IPS DF 6.9 (cell line): Measurements from ENCODE around the gene TSPAN7.

ENCODE experiments used
- DNase-seq: peaks from one replicate; pipeline ENCODE4 v3.0.0-alpha.2; 2013; ENCODE audit warnings: low read depth, low spot score
- H3K27ac ChIP-seq: one replicate; pipeline ENCODE4 v1.5.1; 2013; ENCODE audit warnings: low read length, control low read depth
- H3K27me3 ChIP-seq: 2 replicates; pipeline ENCODE4 v1.6.1; 2013; ENCODE audit warnings: mild to moderate bottlenecking, low read length; ENCODE audit not compliant: control insufficient read depth, insufficient read depth
- H3K36me3 ChIP-seq: 2 replicates; pipeline ENCODE4 v1.6.1; 2013; ENCODE audit warnings: low read length; ENCODE audit not compliant: control insufficient read depth, insufficient read depth
- H3K4me1 ChIP-seq: 2 replicates; pipeline ENCODE4 v1.6.1; 2013; ENCODE audit warnings: low read length; ENCODE audit not compliant: control insufficient read depth, insufficient read depth
- H3K4me3 ChIP-seq: 2 replicates; pipeline ENCODE4 v1.5.1; 2013; ENCODE audit warnings: mild to moderate bottlenecking, low read length
- H3K9me3 ChIP-seq: 2 replicates; pipeline ENCODE4 v1.6.1; 2013; ENCODE audit warnings: low read length, inconsistent platforms; ENCODE audit not compliant: control insufficient read depth, insufficient read depth
- WGBS: extraction: QIAGEN DNeasy Blood & Tissue Kit; methylation state at CpG from one replicate; pipeline ENCODE4 v1.1.7; 2013; ENCODE audit warnings: mixed read lengths, missing lambda C conversion rate; ENCODE audit not compliant: insufficient read length, insufficient coverage; 5-methylcytosine and 5-hydroxymethylcytosine counted together

TSPAN7 gene

DNA sequence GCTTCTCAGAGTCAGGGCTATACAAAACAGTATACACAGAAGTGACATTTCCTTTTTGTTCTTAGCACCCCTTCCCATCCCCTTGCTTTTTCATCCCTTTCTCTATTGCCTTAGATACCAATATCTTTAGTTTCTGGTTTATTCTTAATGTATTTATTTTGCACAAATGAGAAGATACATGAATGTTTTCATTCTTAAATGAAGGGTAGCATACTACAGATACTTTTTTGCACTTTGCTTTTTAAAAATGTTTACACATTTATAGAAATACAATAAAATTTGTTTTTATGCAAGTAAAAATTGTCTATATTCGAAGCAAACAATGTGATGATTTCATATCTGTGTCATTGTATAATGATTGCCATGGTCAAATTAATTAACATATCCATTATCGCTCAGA is 33.1 kb downstream of the TSPAN7 start:
- no CpG with 5 or more reads among the region's 2 CpGs for WGBS

DNA sequence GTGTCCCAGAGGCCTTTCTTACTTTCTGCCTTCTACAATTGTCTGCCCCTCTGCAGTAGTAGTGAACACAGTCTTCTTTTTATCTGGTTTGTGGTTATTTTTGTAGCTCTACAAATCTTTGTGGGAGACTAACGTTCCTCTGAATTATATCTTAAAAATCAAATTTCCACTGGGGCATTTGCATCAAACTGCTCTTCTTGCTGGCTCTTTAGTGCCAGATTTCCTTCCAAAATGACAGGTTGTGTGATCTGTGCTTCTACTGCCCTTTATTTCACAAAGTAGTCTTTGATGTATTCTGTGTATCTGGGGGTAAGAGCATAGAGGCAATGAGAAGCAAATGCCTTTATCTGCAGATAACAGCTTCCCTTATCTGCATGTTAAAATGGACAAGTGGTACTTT is 34.5 kb downstream of the TSPAN7 start:
- DNase-seq: no peak
- Histone ChIP-seq H3K27ac (no peak overlapping the region), H3K9me3 (no peaks in the 10 kb centered on the region), H3K36me3 (no peaks in the 10 kb centered on the region), H3K4me3 (no peak overlapping the region), H3K27me3 (no peaks in the 10 kb centered on the region), H3K4me1 (no peaks in the 10 kb centered on the region)
- WGBS: no CpG with 5 or more reads among the region's 1 CpG

More for the DNA sequence above, 33.1 kb downstream of the TSPAN7 start:
- no peak overlapping the region for H3K27ac ChIP-seq
- no peak overlapping the region for H3K4me3 ChIP-seq
- no peaks in the 10 kb centered on the region for H3K9me3 ChIP-seq
- H3K4me1 ChIP-seq: no peaks in the 10 kb centered on the region
- no peak for DNase-seq
- H3K36me3 ChIP-seq: no peaks in the 10 kb centered on the region
- H3K27me3 ChIP-seq: no peaks in the 10 kb centered on the region

DNA sequence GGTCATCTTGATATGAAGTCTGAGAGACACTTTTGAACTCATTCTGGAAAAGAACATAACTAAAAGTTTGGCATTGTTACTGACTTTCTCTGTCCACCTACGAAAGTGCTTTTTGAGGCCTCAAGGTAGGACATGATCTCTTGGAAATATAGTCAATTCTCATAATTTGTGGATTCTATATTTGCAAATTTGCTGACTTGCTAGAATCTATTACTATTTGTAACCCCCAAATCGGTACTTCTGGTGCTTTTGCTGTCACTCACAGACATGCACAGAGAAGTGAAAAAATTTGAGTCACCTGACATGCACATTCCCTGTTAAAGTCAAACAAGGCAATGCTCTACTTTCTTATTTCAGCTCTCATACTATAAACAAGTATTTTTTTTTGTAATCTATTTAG is 35.6 kb downstream of the TSPAN7 start:
- no peak overlapping the region for H3K4me3 ChIP-seq
- H3K9me3 ChIP-seq: no peaks in the 10 kb centered on the region
- H3K27ac ChIP-seq: no peak overlapping the region
- H3K27me3 ChIP-seq: no peaks in the 10 kb centered on the region
- no peak for DNase-seq
- H3K4me1 ChIP-seq: no peaks in the 10 kb centered on the region
- H3K36me3 ChIP-seq: no peaks in the 10 kb centered on the region
- no CpG with 5 or more reads among the region's 2 CpGs for WGBS

DNA sequence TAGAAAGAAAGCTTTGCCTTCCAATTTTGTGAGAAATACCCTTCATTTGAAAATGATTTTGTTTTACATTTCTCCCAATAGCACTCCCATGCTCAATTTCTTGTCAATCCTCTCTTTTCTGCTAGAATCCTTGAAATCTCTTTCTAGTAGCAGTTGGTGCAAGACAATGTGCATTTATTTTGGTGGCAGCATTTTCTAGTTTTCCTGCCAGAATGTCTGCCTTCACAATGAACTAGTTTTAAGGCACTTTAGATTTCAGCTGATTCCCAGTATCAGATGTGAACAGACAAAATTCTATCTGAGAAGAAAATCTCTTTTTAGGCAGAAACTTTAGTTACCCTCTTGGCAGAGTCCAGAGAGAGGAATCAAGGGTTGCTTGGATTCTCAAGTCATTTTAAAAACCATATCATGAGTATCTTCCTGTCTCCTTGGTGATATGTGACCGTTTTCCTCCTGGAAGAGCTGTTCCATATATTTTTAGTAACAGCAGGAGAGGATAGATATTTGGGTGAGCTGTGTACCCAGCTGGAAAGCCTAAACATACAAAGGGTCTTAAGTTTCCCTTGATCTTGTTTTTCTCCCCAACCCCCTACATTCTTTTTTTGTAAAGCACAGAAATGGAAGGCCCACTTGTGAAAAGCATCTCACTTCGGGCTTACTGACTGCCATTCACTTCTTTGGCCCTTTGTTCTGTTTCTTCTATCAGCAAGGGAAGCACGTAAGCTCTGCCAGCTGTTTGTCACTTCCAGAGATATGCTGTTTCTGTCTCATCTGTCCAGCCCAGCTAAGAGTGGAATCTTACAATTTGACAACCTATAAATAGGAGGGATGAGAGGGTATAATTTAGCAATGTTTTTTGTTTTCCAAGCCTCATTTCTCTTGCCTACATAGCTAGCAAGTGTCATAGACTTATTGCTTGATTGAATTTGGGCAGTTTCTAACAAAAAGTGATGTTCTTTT is 38.7 kb downstream of the TSPAN7 start:
- Histone ChIP-seq H3K9me3 (no peaks in the 10 kb centered on the region), H3K36me3 (no peaks in the 10 kb centered on the region), H3K27me3 (no peaks in the 10 kb centered on the region), H3K4me3 (no peak overlapping the region), H3K4me1 (no peaks in the 10 kb centered on the region), H3K27ac (no peak overlapping the region)
- no peak for DNase-seq
- no CpG with 5 or more reads among the region's 3 CpGs for WGBS

DNA sequence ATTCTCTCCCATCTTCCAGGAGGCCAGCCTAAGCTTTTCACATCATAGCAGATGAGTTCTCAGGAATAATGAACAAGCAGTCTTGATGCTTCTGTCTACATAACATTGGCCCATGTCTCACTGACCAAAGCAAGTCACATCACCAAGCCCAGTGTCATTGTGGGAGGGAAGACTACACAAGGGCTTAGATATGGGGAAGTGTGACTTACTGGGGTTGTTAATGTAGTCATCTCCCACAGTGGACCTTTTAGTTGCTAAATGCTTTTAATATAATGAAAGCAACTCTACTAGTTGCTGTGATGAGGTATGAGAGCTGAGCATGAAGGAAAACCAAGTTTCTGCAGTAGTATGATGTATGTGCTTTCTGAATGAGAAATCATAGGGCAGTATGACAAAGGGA is 40.5 kb downstream of the TSPAN7 start:
- Histone ChIP-seq H3K9me3 (no peaks in the 10 kb centered on the region), H3K27ac (no peak overlapping the region), H3K4me3 (no peak overlapping the region), H3K27me3 (no peaks in the 10 kb centered on the region), H3K36me3 (no peaks in the 10 kb centered on the region), H3K4me1 (no peaks in the 10 kb centered on the region)
- DNase-seq: no peak

DNA sequence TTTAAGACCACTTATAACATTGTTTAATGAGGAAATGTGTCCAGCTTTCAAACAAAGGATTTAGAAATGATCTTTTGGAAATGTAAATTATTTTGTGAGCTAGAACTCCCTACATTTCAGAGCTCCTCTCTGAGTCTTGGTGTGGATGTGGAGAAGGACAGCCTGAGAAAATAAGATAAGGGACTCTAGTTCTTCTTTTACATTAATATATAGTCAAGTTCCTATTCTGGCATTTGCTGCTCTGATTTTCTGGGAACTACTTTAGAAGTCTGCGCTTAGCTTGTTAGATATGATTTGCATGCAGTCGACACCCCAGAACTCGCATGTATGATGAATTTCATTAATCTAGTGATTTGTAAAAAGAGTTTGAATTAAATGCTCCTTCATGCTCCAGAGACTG is 45.5 kb downstream of the TSPAN7 start:
- Histone ChIP-seq H3K36me3 (no peaks in the 10 kb centered on the region), H3K9me3 (no peaks in the 10 kb centered on the region), H3K4me3 (no peak overlapping the region), H3K4me1 (no peaks in the 10 kb centered on the region; the same call in 1 of the 2 replicates), H3K27me3 (no peaks in the 10 kb centered on the region), H3K27ac (no peak overlapping the region)
- no peak for DNase-seq
- no CpG with 5 or more reads among the region's 3 CpGs for WGBS

DNA sequence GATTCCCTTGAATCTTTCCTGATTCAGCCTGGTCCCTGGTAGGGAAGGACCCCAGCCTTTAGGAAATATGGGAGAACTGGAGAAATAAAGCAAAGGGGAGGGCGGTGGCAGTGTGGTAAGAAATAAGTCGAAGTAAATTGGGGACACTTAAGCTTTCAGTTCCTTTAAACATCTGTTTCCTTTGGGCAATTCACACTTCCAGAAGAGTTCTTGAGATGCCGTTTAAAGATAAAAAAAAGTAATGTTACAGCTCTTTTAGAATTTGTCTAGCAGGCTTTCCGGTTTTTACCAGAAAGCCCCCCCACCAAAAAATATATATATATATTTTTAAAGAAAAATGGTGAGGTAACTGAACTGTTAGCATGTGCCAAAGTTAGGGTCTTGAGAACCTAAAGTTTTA is 46.6 kb downstream of the TSPAN7 start:
- no CpG with 5 or more reads among the region's 4 CpGs for WGBS
- DNase-seq: no peak
- no peaks in the 10 kb centered on the region for H3K36me3 ChIP-seq
- H3K9me3 ChIP-seq: no peaks in the 10 kb centered on the region
- no peaks in the 10 kb centered on the region for H3K27me3 ChIP-seq
- no peak overlapping the region for H3K4me3 ChIP-seq
- H3K27ac ChIP-seq: no peak overlapping the region
- H3K4me1 ChIP-seq: no peaks in the 10 kb centered on the region; the same call in 1 of the 2 replicates

DNA sequence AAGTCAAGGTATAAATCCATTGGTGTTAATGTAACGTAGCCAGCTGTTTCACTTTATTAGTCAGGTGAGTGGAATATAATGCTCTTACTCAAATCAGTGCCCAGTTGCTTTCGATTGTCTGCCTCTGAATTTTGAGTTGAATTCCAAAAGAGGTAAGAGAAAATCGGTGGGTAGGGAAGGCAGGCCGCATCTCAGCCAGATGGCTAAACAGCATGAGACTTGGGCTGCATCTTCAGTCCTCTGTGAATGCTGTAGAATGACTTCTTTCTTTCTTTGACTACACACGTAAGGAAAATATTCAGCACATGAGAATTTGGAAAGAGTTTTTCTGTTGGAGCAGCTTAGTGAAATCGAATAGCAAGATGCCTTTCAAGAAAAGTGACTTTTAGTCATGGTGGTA is 49.5 kb downstream of the TSPAN7 start:
- DNase-seq: no peak
- no CpG with 5 or more reads among the region's 6 CpGs for WGBS
- no peaks in the 10 kb centered on the region for H3K36me3 ChIP-seq

DNA sequence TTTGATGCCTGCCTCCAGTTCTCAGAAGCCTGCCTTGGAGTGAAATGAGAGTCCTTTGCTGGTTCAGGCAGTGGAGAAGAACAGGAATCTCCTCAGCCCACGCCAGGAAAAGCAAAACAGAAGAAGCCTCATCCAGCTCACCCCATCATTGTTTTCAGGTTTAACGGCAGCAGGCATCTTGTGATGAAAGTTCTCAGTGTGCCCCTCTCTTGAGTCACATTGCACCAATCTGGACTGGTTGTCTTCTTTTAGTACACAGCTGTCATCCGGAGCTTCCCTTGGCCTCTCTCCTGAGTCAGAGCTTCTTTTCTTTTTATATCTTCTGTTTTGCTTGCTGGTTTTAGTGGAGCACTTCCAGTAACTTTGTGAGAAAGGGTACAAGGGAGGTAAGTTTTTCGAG is 50.9 kb downstream of the TSPAN7 start:
- Histone ChIP-seq H3K4me3 (no peak overlapping the region), H3K9me3 (no peaks in the 10 kb centered on the region), H3K27ac (no peak overlapping the region), H3K4me1 (no peaks in the 10 kb centered on the region; the same call in 1 of the 2 replicates), H3K27me3 (no peaks in the 10 kb centered on the region), H3K36me3 (no peaks in the 10 kb centered on the region)
- no peak for DNase-seq
- no CpG with 5 or more reads among the region's 4 CpGs for WGBS

More for the DNA sequence above, 49.5 kb downstream of the TSPAN7 start:
- Histone ChIP-seq H3K4me3 (no peak overlapping the region), H3K4me1 (no peaks in the 10 kb centered on the region; the same call in 1 of the 2 replicates), H3K9me3 (no peaks in the 10 kb centered on the region), H3K27me3 (no peaks in the 10 kb centered on the region), H3K27ac (no peak overlapping the region)

DNA sequence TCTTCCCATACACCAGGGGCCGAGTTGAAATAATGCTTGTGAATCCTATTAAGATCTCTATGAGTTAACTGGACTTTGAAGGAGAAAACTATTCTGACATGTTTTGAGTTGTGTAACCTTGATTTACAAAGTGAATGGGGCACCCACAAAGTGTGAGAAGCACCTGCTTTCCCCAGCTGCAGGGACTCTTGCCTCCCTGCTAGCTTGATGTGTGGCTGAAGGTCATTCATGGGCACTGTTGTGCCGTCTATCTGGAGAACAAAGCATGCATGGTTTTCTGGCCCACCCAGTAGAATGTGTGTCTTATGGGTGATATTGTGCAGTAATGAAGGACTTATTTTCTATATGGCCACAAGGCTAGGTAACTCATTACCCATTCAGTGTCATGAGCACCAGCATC is 53.1 kb downstream of the TSPAN7 start:
- Histone ChIP-seq H3K9me3 (no peaks in the 10 kb centered on the region), H3K27me3 (no peaks in the 10 kb centered on the region), H3K27ac (no peak overlapping the region), H3K4me3 (no peak overlapping the region), H3K4me1 (no peaks in the 10 kb centered on the region; the same call in 1 of the 2 replicates), H3K36me3 (no peaks in the 10 kb centered on the region)
- no CpG with 5 or more reads among the region's 2 CpGs for WGBS
- DNase-seq: no peak

DNA sequence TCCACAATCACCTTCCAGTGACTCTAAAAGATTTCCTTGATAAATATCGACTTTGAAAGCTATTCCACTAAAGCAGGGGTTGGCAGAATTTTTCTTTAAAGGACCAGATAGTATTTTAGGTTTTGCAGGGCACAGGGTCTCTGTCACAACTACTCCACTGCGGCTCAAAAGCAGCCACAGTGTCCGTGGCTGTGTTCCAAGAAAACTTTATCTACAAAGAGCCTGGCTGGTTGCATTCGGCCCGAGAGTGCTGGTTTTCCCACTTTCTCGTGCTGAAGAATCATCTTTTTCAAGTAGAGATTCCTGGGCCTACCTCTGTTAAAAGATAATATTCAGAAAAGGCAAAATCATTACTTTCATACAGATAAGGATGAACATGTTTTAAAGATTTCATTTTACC is 55.6 kb downstream of the TSPAN7 start:
- no peak overlapping the region for H3K27ac ChIP-seq
- no peaks in the 10 kb centered on the region for H3K9me3 ChIP-seq
- no peaks in the 10 kb centered on the region for H3K36me3 ChIP-seq
- H3K4me1 ChIP-seq: no peaks in the 10 kb centered on the region; the same call in 1 of the 2 replicates
- H3K27me3 ChIP-seq: no peaks in the 10 kb centered on the region
- no peak overlapping the region for H3K4me3 ChIP-seq
- no CpG with 5 or more reads among the region's 6 CpGs for WGBS
- DNase-seq: no peak
